Stomach smooth muscle (tissue), 2 donors: ENCODE data around the gene GOLGA6C.
"Not testable (repeated sequence)": the region's sequence is repeated elsewhere in the genome, so short reads cannot be mapped to it uniquely, and the experiment has no call there.

Source experiments
- H3K27ac ChIP-seq: one replicate; pipeline ENCODE4 v1.7.0; 2013; ENCODE audit warnings: mild to moderate bottlenecking, low read length, inconsistent platforms
- H3K27me3 ChIP-seq, 2 donors: one replicate each; pipeline ENCODE4 v1.7.0; 2013; ENCODE audit warnings: low read length in 2 of 2; ENCODE audit not compliant: insufficient read depth in 2 of 2, control insufficient read depth in 1 of 2
- H3K36me3 ChIP-seq, 2 donors: one replicate each; pipeline ENCODE4 v1.7.0; 2013; ENCODE audit warnings: low read length in 2 of 2; ENCODE audit not compliant: control insufficient read depth in 2 of 2, insufficient read depth in 2 of 2
- H3K4me1 ChIP-seq: one replicate; pipeline ENCODE4 v1.7.0; 2013; ENCODE audit warnings: low read length; ENCODE audit not compliant: control insufficient read depth, insufficient read depth
- H3K4me3 ChIP-seq, 2 donors: one replicate each; pipeline ENCODE4 v1.7.0; 2013; ENCODE audit warnings: low read length in 2 of 2
- H3K9ac ChIP-seq, 2 donors: one replicate each; pipeline ENCODE4 v1.7.0; 2013; ENCODE audit warnings: low read length in 2 of 2, mild to moderate bottlenecking in 1 of 2
- H3K9me3 ChIP-seq, 2 donors: one replicate each; pipeline ENCODE4 v1.7.0; 2013; ENCODE audit warnings: low read length in 2 of 2; ENCODE audit not compliant: control insufficient read depth in 2 of 2
- donor health status: healthy.
- donor health status: Pancreatic carcinoma.

The GOLGA6C gene

GRCh38 chr15:75235051-75235673 is 23.0 kb upstream of the GOLGA6C start:
- no peak overlapping the region for H3K27ac ChIP-seq
- H3K4me1 ChIP-seq = no peaks in the 10 kb centered on the region
- no peak overlapping the region for H3K9ac ChIP-seq
- H3K9me3 ChIP-seq = no peaks in the 10 kb centered on the region
- no peaks in the 10 kb centered on the region for H3K36me3 ChIP-seq
- H3K27me3 ChIP-seq = peaks cover 5 to 25% of the 10 kb centered on the region in 2 donors
- H3K4me3 ChIP-seq = no peak overlapping the region

DNA sequence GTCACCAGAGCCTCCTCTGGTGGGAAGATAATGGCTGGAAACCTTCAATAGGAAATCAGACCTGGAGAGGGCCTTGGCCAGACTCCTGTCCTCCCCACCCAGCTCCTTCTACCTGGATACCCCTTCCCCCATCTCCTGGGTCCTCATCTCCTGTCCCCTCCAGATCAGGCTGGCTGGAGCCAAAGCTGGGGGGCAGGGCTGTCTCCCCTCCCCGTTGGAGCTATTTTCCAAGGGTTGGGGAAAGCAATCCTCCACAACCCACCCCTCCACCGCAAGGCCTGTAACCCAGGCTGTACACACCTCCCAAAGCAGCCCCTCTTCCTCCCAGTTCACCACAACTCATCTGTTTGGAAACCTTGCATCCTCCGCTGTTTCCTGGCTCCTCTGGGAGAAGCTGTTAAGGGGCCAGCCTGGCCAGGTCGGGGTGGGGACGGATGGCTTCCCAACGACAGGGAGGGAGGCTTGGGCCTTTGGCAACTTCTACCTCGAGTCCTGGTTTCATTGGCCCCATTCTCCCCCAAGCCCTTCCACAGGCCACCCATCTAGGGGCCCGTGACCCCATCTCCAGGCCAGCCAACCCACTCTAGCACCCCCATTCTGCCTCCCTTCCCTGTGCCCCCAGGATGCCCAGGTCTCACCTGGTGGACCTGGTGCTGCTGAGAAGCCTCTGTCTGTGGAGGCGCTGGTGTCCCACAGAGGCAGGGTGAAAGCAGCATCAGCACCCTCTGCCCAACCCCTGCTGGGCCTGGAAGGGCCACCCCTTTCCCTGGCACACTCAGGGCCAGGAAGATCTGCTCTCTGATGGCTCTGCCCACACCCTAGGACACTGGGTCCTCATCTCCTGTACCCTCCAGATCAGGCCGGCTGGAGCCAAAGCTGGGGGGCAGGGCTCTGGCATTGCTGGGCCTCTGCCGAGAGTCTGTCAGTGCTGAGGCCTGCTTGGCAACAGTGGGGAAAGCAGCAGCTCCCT is 22.1 kb upstream of the GOLGA6C start:
- H3K27me3 ChIP-seq = peaks cover 5 to 28% of the 10 kb centered on the region in 2 donors
- no peaks in the 10 kb centered on the region for H3K4me1 ChIP-seq
- H3K4me3 ChIP-seq = no peak overlapping the region
- no peak overlapping the region for H3K9ac ChIP-seq
- no peaks in the 10 kb centered on the region for H3K9me3 ChIP-seq
- no peak overlapping the region for H3K27ac ChIP-seq
- no peaks in the 10 kb centered on the region for H3K36me3 ChIP-seq

DNA sequence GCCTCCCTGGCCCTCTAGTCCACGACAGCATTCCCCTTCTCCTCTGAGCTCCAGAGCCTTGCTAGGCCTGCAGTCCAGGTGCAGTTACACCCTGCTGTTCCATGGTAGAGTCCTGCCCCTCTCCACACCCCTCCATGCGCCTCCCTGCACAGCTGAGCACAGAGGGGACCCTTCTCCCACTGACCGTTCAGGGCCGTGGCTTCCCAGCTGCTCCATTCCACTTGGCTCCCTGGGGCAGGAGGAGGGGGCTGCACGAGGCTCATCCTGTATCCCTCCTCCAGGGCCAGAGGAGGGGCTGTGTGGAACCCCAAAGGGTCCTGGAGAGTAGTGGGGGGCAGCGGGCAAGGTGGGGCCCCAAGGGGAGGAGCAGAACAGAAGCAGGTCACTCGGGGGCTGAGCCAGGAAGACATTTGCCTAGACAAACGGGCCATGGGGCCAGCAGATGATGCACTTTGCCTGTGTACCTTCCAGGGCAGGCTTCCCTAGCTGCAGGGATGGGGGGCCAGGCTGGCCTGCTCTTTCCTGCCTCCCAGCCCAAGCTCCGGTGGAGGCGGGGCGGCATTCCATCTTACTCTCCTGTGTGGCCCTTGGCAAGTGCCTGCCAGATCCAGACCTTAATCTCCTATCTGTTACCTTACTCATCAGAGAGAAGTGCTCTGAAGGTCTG is 20.7 kb upstream of the GOLGA6C start:
- no peaks in the 10 kb centered on the region for H3K4me1 ChIP-seq
- no peak overlapping the region for H3K9ac ChIP-seq
- H3K27me3 ChIP-seq = peaks cover 5 to 28% of the 10 kb centered on the region in 2 donors
- H3K9me3 ChIP-seq = no peaks in the 10 kb centered on the region
- no peaks in the 10 kb centered on the region for H3K36me3 ChIP-seq
- H3K27ac ChIP-seq = no peak overlapping the region
- no peak overlapping the region for H3K4me3 ChIP-seq

- H3K36me3 ChIP-seq = no peaks in the 10 kb centered on the region
- no peaks in the 10 kb centered on the region for H3K9me3 ChIP-seq
- no peak overlapping the region for H3K27ac ChIP-seq
- no peaks in the 10 kb centered on the region for H3K4me1 ChIP-seq
- peaks cover 5 to 24% of the 10 kb centered on the region in 2 donors for H3K27me3 ChIP-seq
- H3K4me3 ChIP-seq = no peak overlapping the region
- H3K9ac ChIP-seq = no peak overlapping the region
Observed at GRCh38 chr15:75238150-75238549, 20.0 kb upstream of the GOLGA6C start.

- not testable (repeated sequence) for H3K36me3 ChIP-seq, H3K27me3 ChIP-seq, H3K9me3 ChIP-seq, H3K4me3 ChIP-seq, H3K4me1 ChIP-seq, H3K9ac ChIP-seq, H3K27ac ChIP-seq
Observed at GRCh38 chr15:75245741-75246140, 12.4 kb upstream of the GOLGA6C start.

- not testable (repeated sequence) for H3K9ac ChIP-seq, H3K4me1 ChIP-seq, H3K27me3 ChIP-seq, H3K4me3 ChIP-seq, H3K9me3 ChIP-seq, H3K27ac ChIP-seq, H3K36me3 ChIP-seq
Observed at GRCh38 chr15:75248991-75249390, 9.1 kb upstream of the GOLGA6C start.

DNA sequence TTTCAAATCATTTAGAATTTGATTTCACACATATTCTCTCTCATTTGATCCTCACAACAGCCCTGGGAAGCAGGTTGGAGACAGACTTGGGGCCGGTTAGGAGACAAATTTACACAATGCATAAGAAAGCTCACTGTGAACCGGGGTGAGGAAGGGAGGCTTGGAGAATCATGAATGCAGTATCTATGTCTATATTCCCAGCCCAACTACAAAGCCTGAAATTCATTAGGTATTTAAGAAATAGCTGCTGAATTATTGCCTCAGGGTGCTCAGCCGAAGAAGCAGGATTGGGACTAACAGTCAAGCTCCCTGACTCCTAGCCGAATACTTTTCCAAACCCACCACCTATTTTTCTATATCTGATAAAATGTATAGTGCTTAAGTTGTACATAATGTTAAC is 8.4 kb upstream of the GOLGA6C start:
- Histone ChIP-seq H3K27me3 (peaks cover 6 to 10% of the 10 kb centered on the region in 2 donors), H3K9ac (no peak overlapping the region), H3K4me3 (no peak overlapping the region), H3K4me1 (no peaks in the 10 kb centered on the region), H3K27ac (no peak overlapping the region), H3K36me3 (no peaks in the 10 kb centered on the region), H3K9me3 (no peaks in the 10 kb centered on the region)

DNA sequence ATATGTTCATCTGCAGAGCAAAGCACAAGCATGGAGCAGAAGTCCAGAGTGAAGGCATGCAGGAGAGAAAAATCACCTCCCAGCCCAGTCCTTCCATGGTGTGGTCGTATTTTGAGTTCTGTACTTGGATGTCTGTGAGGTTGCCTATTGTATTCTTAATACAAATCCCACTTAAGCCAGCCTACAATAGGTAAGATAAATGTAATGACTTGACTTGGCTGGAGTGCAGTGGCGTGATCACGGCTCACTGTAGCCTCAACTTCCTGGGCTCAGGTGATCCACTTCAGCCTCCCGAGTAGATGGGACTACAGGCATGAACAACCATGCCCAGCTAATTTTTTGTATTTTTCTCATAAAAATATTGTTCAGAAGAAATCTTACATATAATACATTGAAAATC is 6.8 kb upstream of the GOLGA6C start:
- H3K36me3 ChIP-seq, H3K9ac ChIP-seq, H3K9me3 ChIP-seq, H3K27ac ChIP-seq, H3K4me1 ChIP-seq, H3K4me3 ChIP-seq, H3K27me3 ChIP-seq: not testable (repeated sequence)

- H3K9me3 ChIP-seq, H3K4me3 ChIP-seq, H3K36me3 ChIP-seq, H3K27ac ChIP-seq, H3K4me1 ChIP-seq, H3K9ac ChIP-seq, H3K27me3 ChIP-seq: not testable (repeated sequence)
Observed at GRCh38 chr15:75252285-75252684, 5.8 kb upstream of the GOLGA6C start.

DNA sequence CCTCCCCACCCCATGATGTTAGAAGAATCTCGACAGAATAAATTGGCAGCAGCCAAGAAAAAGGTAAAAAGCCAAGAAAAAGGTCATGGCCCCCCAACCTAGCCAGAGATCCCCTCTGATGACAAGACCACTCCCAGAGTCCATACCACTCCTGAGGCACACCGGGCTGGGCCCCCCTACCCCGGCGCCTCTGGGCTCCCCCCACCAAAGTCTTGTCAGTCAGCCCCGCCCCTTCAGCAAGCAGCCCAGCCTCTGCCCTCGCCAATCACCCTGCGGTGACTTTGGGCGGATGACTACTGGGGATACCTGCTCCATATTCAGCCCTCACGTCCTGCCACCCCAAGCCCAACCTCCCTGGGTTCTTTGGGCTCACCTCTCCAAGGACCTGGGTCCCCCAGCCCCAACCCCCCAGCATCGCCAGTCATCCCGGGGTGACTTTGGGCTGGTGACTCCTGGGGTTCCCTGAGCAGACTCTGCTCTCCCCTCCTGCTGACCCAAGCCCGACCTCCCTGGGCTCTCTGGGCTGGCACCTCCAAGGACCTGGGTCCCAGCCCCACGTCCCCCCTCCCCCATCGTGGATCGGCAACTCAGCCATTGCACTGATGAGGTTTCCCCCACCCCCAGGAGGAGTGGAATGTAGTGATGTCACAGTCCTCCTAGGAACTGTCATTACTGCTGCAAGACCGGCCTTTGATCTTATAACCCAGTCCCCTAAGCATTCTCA is 648 bp downstream of the GOLGA6C start:
- H3K4me1 ChIP-seq, H3K4me3 ChIP-seq, H3K27ac ChIP-seq, H3K9me3 ChIP-seq, H3K36me3 ChIP-seq, H3K9ac ChIP-seq, H3K27me3 ChIP-seq: not testable (repeated sequence)
